HG02840 (cell line): ENCODE data around the gene BAIAP2.
"Not testable (repeated sequence)": the region's sequence is repeated elsewhere in the genome, so short reads cannot be mapped to it uniquely, and the experiment has no call there.

Source experiments
- ATAC-seq: cut with Tn5 transposase; IDR thresholded peaks from one replicate; pipeline ENCODE4 v1.9.1; 2021; ENCODE audit warnings: mild to moderate bottlenecking, moderate library complexity, moderate number of reproducible peaks; ENCODE audit not compliant: unreplicated experiment, low FRiP score

Gene BAIAP2

DNA sequence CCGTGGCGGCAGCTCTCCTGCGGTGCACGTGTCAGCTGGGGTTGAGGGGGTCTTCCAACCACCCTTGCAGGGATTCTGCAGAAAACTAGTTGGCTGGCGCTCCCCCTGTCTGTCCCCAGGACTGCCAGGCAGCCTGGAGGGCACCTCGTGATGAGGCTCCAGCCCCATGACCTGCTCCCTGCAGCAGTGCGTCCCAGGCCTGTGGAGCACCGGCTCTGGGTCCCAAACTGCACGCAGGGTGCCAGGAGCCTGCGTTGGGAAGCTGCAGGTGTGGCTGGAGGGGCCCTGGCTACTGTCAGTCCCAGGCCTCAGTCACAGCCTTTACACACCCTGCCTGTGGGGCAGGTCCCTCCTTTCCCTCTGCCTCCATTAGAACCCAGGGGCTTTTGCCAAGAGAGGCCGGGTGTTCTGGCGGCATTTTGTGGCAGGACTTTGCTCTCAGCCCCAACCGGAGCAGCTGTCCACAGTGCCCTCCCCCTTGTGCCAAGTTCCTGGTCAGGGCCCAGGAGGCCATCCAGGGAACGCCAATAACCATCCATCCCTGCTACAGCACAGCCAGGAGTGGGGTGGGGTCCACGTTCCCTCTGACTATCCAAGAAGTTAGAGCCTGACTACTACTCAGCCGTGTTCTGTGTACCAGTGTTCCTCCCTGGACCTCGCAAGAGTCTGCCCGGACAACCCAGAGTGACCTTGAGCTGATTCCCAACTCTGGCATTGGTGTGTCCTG is 34.2 kb upstream of the BAIAP2 start:
- ATAC-seq: no peak

DNA sequence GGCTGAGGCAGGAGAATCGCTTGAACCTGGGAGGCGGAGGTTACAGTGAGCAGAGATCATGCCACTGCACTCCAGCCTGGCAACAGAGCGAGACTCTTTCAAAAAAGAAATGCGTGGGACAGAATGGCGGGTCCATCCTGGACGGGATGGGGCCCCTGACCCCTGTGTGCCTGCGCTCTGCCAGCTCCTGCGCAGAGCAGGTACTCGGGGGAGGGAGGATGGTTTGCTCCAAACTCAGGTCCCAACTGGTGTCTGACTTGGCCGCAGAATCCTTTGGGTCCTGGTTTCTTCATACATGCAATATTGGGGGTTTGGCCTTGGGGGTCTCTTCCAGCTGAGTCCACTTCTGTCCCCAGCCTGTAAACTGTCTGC is 33.0 kb upstream of the BAIAP2 start:
- ATAC-seq: no peak

DNA sequence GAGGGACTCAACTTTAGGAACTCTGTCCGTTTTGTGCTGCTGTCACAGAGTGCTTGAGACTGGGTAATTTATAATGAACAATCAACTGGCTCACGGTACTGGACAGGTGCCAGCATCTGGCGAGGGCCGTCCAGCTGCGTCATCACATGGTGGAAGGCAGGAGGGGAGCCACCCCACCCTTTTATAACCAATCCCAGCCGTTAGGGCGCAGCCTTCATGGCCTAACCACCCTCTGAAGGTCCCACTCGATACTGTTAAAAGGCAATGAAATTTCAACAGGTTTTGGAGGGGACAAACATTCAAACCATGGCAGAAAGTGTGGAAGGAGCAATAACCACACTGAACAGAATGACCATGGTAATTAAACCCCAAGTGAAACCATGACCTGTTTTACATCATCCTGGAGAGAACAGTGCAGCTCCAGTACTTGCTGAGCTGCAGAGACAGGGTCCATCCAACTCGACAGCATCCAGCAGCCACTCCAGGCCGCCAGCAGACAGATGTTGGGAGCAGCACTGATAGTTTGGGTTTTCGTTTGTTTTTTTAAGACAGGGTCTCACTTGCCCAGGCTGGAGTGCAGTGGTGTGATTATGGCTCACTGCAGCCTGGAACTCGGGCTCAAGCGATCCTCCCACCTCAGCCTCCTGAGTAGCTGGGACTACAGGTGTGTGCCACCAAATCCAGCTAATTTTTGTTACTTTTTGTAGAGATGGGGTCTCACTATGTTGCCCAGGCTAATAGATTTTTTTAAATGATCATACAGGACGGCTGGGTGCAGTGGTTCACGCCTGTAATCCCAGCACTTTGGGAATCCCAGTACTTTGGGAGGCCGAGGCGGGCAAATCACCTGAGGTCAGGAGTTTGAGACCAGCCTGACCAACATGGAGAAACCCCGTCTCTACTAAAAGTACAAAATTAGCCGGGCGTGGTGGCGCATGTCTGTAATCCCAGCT is 32.3 kb upstream of the BAIAP2 start:
- no peak for ATAC-seq

DNA sequence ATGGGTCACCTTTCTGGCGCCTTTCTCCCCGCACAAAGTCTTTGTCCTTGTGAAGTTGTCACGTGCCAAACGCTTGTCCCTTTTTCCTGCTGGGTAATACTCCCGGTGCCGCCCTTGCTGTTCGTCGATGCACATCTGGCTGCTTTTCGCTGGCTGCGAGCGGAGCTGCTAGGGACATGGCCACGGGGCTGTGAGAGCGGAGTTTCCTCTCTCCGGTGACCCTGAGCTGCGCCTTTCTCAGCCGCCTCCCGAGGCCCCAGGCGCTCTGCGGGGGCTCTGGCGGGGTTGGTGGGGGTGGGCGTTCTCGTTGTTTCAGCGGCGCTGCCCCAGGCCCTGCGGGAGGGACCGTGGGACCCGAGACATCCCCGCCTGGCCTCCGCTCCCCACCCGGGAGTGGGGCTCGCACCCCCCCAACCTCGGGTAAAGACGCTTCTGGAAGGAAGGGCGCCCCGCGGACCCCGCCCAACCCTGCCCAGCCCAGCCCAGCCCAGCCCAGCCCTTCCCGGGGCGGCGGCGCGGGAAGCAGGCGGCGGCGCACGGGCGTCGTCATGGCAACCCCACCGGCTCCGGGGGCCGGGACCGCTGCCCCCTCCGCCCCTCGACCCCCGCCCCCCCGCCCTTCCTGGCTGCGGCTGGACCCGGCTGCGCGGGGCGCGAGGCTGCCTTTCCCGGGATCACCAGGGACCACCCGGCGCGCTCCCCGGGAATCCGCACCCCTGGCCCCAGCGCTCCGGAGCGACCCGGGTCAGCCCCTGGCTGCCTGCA is 31.1 kb upstream of the BAIAP2 start:
- no peak for ATAC-seq

DNA sequence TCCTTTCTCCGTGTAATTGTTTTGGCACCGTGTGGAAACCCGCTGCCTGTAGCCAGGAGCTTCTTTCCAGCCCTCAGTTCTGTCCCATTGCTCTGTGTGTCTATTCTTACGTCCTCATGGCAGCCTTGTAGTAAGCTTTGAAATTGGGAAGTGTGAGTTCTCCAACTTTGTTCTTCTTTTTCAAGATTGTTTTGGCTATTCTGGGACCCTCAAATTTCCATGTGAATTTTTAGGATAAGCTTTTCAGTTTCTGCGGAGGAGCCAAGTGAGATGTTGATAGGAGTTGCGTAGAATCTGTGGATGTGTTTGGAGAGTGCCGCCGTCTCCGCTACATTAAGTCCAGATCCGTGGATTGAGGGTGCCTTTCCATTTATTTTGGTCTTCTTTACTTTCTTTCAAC is 28.1 kb upstream of the BAIAP2 start:
- no peak for ATAC-seq

DNA sequence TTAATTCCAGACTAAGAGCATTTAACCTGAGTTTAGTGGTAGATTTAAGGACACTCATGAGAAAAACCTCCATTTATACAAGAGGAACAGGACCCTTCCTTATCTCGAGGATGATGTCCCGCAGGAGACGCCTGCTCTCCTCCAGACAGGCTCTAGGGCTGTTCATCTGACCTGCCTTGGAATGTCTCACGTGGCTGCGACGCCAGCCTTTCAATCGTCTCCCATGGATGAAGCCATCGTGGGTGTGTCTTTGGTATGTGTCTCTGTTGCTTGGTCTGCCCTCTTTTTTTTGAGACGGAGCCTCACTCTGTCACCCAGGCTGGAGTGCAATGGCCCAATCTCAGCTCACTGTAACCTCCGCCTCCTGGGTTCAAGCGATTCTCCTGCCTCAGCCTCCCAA is 26.8 kb upstream of the BAIAP2 start:
- no peak for ATAC-seq

DNA sequence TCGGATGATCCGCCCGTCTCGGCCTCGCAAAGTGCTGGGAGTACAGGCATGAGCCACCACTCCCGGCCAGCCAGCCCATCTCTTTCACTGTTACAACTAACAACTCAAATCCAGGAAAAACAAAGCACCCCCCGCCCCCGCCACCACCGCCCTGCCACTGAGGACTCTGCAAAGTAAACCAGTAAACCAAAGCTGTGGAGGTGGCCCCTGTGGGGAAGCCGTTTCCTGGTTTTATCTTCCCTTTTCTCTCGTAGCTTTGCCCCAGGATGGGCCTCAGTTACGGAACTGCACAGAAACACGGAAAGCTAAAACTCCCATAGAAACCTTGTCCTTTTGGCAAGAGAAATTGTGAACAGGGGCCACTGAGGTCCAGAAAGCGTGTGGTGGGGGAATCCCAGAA is 25.8 kb upstream of the BAIAP2 start:
- no peak for ATAC-seq

DNA sequence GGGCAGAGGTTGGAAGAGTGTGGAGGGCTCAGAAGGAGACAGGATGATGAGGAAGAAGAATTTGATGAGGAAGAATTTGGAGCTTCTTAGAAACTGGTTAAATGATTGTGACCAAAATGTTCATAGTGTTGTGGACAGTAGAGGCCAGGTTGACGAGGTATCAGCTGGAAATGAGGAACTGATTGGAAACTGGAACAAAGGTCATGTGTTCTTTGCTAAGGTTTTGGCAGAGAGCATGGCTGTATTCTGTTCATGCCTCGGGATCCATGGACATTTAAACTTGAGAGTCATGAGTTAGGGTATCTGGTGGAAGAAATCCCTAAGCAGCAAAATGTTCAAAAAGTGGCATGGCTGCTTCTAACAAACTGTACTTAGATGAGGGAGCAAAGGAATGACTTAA is 24.0 kb upstream of the BAIAP2 start:
- no peak for ATAC-seq

DNA sequence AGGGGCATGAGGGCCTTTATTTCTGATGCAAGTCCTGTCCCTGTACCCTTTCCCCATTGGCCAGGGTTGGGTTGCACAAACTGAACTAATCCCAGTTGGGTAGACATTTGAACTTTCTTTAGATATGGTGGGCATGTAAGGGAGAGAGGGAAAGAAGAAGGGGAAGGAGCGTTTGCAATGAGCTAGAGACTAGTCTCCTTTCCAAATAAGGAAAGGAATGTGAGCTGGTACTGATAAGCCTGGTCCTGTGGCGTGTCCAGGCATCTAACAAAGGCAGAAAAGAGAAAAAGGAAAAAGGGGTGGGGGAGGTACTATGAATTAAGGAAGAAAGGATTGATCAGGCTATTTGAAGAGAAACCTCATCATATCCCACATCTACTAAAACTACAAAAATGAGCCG is 23.0 kb upstream of the BAIAP2 start:
- no peak for ATAC-seq

DNA sequence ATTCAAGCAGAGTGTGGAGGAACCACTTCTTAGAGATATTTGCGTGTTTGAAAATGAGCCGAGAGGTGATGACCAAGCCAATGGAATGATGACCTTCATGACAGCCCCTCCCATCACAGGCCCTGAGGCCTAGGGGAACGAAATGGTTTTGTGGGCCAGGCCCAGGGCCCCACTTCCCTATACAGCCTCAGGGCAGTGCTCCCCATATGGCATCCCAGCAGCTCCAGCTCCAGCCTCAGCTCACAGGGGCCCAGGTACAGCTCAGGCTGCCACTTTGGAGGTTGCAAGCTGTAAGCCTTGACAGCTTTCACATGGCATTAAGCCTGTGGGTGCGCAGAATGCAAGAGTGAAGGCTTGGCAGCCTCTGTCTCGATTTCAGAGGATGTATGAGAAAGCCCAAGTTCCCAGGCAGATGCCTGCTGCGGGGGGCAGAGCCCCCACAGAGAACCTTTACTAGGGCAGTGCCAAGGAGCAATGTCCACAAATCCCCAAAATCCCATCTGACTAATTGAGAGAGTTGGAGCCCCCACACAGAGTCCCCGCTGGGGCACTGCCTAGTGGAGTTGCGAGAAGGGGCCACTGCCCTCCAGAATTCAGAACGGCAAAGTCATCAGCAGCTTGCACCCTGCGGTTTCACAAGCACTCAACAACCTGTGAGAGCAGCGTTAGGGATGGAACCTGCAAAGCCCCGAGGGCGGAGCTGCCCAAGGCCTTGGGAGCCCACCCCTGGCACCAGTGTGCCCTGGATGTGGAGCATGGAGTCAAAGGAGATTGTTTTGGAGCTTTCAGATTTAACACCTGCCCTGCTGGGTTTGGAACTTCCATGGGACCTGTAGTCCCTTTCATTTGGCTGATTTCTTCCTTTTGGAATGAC is 22.1 kb upstream of the BAIAP2 start:
- ATAC-seq: no peak

DNA sequence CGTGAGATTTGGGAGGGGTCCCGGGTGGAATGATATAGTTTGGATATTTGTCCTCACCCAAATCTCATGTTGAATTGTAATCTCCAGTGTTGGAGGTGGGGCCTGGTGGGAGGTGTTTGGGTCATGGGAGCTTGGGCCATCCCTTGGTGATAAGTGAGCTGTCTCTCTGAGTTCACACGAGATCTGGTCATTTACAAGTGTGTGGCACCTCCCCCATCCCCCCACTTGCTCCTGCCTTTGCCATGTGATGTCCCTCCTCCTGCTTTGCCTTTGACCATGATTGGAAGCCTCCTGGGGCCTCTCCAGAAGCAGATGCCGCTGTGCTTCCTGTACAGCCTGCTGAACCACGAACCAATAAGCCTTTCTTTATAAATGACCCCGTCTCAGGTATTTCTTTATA is 21.3 kb upstream of the BAIAP2 start:
- ATAC-seq: no peak

DNA sequence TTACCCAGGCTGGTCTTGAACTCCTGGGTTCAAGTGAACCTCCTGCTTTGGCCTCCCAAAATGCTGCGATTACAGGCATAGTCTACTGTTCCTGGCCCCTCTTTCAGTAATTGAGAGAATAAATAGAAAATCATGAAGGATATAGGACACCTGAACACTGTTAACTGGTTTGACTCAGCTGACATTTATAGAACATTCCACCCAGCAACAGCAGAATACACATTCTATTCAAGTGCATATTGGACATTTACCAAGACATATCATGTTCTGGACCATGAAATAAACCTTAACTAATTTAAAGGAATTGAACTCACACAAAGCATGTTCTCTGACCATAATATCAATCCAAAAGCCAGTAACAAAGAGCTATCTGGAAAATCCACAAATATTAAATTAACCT is 19.8 kb upstream of the BAIAP2 start:
- no peak for ATAC-seq

DNA sequence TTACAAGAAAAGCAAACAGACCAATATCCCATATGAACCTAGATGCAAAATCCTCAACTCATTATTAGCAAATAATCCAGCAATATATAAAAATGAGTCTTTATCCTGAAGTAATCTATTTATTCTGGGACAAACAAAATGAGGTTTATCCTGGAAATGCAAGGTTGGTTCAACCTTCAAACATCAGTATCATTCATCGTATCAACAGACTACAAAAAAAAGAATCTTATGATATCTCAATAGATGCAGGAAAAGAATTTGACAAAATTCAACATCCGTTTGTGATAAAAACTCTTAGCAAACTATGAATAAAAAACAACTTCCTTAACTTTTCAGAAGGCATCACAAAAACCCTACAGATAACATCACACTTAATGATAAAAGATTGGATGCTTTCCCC is 18.4 kb upstream of the BAIAP2 start:
- ATAC-seq: no peak

DNA sequence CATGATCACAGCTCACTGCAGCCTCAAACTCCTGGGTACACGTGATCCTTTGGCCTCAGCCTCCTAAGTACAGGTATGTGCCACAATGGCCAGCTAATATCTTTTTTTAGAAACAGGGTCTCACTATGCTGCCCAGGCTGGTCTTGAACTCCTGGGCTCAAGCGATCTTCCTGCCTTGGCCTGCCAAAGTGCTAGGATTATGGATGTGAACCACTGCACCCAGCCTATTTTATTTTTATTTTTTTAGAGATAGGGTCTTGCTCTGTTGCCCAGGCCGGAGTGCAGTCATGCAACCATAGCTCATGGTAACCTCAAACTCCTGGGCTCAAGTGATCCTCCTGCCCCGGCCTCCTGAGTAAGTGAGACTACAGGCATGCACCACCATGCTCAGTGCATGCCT is 17.6 kb upstream of the BAIAP2 start:
- ATAC-seq: not testable (repeated sequence)

DNA sequence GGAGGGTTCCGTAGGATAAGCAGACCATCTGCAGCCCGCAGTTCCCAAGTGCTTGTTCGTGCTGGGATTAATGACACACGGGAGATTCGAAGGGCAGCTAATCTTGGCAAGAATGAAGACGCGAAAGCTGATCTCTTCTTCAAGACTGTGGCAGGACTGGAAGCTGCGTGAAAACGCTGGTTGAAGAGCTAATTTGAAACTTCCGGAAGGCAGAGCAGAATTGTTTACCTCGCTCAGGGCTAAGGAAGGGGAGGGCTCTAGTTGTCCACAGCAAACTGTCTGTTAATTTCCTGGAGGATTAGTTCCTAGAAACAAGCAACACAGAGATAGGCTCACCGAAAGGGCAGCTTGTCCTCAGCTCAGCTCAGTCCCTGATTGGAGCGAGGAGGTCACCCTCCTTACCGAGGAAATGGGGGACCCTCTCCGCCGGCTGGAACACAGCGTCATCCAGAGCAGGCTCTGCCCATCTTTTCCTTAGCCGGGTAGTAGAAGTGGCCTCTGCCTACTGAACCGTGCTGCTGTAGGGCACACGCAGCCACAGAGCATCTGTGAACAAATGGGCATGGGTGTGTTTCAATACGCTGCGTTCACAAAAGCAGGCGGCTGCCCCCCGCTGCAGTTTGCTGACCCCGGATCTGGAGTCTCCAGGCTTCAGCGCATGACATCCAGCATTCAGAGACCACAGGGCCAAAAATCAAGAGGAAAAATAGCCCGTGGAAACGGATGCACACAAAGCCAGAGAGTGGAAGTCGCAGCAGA is 16.7 kb upstream of the BAIAP2 start:
- no peak for ATAC-seq

DNA sequence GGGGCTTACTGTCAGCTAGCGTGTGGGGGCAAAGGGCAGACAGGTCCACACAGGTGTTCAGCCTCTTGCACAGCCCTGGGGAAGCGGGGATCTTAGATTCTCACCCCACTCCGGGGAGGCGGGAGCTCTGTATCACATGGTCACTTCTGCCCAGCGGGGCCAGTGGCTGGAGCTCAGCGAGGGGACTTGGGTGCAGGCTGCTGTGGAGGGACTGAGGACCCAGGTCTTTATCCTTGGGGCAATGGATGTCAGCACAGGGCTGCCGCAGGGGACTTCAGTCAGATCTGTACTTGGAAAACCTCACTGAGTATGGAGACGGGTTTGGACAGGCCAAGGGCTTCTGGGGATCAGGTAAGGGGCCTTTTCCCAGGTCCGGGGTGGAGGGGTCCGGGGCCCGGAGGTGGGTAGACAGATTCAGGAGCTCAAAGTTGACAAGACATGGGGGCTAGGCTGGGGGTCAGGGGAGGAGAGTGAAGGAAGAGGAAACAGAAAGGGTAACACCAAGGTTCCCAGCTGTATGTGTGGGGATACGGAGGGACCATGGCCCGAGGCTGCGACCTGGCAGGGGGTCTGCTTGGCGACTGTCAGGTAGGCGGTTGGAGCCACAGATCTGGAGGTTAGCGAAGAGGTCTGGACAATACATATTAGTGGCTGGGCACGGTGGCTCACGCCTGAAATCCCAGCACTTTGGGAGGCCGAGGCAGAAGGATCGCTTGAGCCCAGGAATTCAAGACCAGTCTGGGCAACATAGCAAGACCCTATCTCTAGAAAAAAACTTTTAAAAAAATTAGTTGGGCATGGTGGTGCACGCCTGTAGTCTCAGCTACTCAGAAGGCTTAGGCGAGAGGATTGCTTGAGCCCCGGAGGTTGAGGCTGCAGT is 15.1 kb upstream of the BAIAP2 start:
- no peak for ATAC-seq

DNA sequence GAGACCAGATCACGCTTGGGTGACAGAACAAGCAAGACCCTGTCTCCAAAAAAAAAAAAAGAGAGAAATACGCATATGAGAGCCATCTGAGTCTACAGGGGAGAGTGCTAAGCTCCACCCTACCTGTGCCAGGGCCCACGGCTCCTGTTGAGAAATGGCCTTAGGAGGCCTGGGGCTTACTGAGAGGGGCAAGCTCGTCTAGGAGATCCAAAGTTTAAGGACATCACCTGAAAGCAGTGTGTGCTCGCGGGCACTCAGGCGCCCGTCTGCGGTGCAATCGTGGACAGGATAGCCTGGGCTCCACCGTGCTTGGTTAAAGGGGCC is 14.5 kb upstream of the BAIAP2 start:
- no peak for ATAC-seq

DNA sequence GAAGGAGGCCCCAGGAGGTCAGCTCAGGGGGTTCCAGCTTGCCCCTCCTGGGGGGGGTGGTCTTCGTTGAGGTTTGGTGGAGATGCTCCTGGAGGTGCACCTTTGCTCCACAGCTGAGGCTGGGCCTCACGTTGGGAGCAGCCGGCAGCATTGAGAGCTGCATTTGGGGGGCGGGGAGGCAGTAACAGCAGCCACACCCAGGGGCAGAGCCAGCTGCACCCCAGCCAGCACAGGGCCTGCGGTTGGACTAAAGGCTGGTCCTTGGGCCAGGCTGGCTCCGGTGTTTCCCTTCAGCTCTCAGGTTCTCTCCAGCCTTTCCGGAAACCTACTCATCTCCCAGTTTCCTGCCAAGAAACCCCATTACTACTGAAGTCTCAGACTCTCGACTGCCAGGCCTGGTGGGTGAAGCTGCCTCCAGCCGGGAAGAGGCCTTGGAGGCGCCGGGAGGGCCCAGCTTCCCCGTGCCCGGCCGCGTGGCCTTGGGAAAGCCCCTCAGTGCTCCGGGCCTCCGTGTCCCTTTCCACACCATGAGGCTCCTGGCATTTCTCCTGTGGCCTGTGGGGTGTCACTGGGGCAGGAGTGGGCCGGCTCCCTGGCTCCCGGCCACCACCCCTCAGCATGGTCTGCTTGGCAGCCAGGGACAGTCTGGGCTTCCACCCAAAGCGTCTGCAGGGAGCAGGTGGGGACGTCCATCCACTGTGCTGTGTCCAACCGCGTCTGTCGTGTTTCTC is 14.0 kb upstream of the BAIAP2 start:
- no peak for ATAC-seq
